GM12878 (cell line): ENCODE data around the gene ZBTB3. TPM values are rescaled to one million over a fixed set of nuclear protein-coding genes. Genes with fewer than 3 reads are reported as not detected.

Experiments
- CBX3 ChIP-seq: fragments of 200-600 bp; sonication (generic); IDR thresholded peaks from 2 replicates; pipeline ENCODE4 v1.6.1; 2016; ENCODE audit warnings: low read depth, borderline replicate concordance
- CTCF ChIP-seq, 3 experiments: IDR thresholded peaks in 2 of 3; conservative IDR thresholded peaks in 1 of 3; 2 replicates each; pipeline ENCODE4 v1.5.1; 2011; ENCODE audit warnings: low read depth in 3 of 3, low read length in 3 of 3, mild to moderate bottlenecking in 3 of 3, control low read depth in 2 of 3, moderate library complexity in 2 of 3, inconsistent platforms in 1 of 3, mixed read lengths in 1 of 3; ENCODE audit not compliant: control insufficient read depth in 2 of 3, insufficient read depth in 1 of 3; ENCODE audit errors: extremely low read depth in 1 of 3
- EZH2 ChIP-seq: IDR thresholded peaks from 2 replicates; pipeline ENCODE4 v1.6.1; 2012; ENCODE audit warnings: low read depth, mild to moderate bottlenecking, control low read depth, inconsistent platforms, low read length, borderline replicate concordance; ENCODE audit not compliant: control insufficient read depth
- IRF4 ChIP-seq: IDR thresholded peaks from 2 replicates; pipeline ENCODE4 v1.6.1; 2011; ENCODE audit warnings: low read depth, low read length
- PAX5 ChIP-seq: IDR thresholded peaks from 2 replicates; pipeline ENCODE4 v1.6.1; 2011; ENCODE audit warnings: low read depth, low read length, borderline replicate concordance
- TCF7 ChIP-seq: IDR thresholded peaks from 2 replicates; pipeline ENCODE4 v1.6.1; 2014; ENCODE audit warnings: antibody characterized with exemption, borderline replicate concordance
- polyA plus RNA-seq, 11 experiments: library from polyadenylated mRNA; depleted of rRNA in 4 of 11; unstranded in 6 of 11; stranded (reverse) in 5 of 11; fragments of >200 nt; fragmentation: Nextera tagmentation in 4 of 11; fragmentation: Illumina TruSeq in 1 of 11; extraction: Ambion mirVana in 4 of 11; extraction: Trizol in 1 of 11; gene quantifications; 1 replicate in 1 of 11; 2 replicates in 10 of 11; pipeline versions ENCODE4 v1.2.1 to v1.2.3, GENCODE V29; 2011 to 2016; ENCODE audit warnings: inconsistent platforms in 2 of 11, missing spikeins in 2 of 11, low read depth in 1 of 11
- total RNA-seq, 4 experiments: library from RNA; depleted of rRNA in 3 of 4; stranded (reverse); fragments of >200 nt in 3 of 4; fragmentation: Illumina TruSeq in 1 of 4; extraction: Trizol in 1 of 4; gene quantifications; 2 replicates each; pipeline versions ENCODE4 v1.2.1 to v1.2.3, GENCODE V29; 2013 to 2021
- TF ChIP-seq, protein P1 (sequence below): fragments of 450-650 bp; IDR thresholded peaks from 2 replicates; pipeline ENCODE4 v1.6.1; 2018; ENCODE audit warnings: mild to moderate bottlenecking, low read depth, moderate library complexity; ENCODE audit not compliant: partially characterized antibody
- TF ChIP-seq, protein P2 (sequence below): IDR thresholded peaks from 2 replicates; pipeline ENCODE4 v1.6.1; 2011; ENCODE audit warnings: low read depth, low read length, improper control_type of control experiment, borderline replicate concordance

Gene ZBTB3
- total and polyA plus RNA-seq, 10 of the 15 experiments (the other 5 are each of a cell fraction or from before 2014, with no cell fraction given): 1.4 to 7.7 (median 4.8) TPM

GRCh38 chr11:62727872-62728170, 26.1 kb downstream of the ZBTB3 start (continued):
- TF ChIP-seq, protein P1, sequence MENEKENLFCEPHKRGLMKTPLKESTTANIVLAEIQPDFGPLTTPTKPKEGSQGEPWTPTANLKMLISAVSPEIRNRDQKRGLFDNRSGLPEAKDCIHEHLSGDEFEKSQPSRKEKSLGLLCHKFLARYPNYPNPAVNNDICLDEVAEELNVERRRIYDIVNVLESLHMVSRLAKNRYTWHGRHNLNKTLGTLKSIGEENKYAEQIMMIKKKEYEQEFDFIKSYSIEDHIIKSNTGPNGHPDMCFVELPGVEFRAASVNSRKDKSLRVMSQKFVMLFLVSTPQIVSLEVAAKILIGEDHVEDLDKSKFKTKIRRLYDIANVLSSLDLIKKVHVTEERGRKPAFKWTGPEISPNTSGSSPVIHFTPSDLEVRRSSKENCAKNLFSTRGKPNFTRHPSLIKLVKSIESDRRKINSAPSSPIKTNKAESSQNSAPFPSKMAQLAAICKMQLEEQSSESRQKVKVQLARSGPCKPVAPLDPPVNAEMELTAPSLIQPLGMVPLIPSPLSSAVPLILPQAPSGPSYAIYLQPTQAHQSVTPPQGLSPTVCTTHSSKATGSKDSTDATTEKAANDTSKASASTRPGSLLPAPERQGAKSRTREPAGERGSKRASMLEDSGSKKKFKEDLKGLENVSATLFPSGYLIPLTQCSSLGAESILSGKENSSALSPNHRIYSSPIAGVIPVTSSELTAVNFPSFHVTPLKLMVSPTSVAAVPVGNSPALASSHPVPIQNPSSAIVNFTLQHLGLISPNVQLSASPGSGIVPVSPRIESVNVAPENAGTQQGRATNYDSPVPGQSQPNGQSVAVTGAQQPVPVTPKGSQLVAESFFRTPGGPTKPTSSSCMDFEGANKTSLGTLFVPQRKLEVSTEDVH: no peak
- TF ChIP-seq, protein P2, sequence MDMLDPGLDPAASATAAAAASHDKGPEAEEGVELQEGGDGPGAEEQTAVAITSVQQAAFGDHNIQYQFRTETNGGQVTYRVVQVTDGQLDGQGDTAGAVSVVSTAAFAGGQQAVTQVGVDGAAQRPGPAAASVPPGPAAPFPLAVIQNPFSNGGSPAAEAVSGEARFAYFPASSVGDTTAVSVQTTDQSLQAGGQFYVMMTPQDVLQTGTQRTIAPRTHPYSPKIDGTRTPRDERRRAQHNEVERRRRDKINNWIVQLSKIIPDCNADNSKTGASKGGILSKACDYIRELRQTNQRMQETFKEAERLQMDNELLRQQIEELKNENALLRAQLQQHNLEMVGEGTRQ: no peak
- TF ChIP-seq CBX3 (no peak), CTCF (IDR thresholded peaks at IDR 0.05 in 2 of 3, conservative IDR thresholded peaks at IDR 0.05 in 1 of 3; ENCODE audit: control insufficient read depth in 2 of 3, extremely low read depth in 1 of 3, insufficient read depth in 1 of 3, low read depth in 3 of 3, low read length in 3 of 3) (no peak), IRF4 (no peak), TCF7 (no peak), EZH2 (no peak), PAX5 (no peak)
